CD4-positive, alpha-beta T cell treated with Interleukin-15 for 4 hours (primary cell): ENCODE results near the gene LIMA1.
"Not testable (repeated sequence)": the region's sequence is repeated elsewhere in the genome, so short reads cannot be mapped to it uniquely, and the experiment has no call there.

Experiments used
- DNase-seq: peaks from one replicate; pipeline ENCODE4 v3.0.0-alpha.2; 2020; ENCODE audit warnings: low spot score

The LIMA1 gene

GRCh38 chr12:50283229-50283923, at the start of gene LIMA1:
Gene LIMA1 (minus strand): TSS chr12:50283520. CDS start chr12:50248751, 34,769 bp downstream.
- peak; percentile 89 for DNase-seq

GRCh38 chr12:50331745-50332144, 48.4 kb upstream of the LIMA1 start:
- no peak for DNase-seq

GRCh38 chr12:50328664-50329063, 45.3 kb upstream of the LIMA1 start:
- not testable (repeated sequence) for DNase-seq

GRCh38 chr12:50326590-50327284, 43.4 kb upstream of the LIMA1 start:
- no peak for DNase-seq

- no peak for DNase-seq
Observed at GRCh38 chr12:50325890-50326391, 42.6 kb upstream of the LIMA1 start.

GRCh38 chr12:50324770-50325169, 41.5 kb upstream of the LIMA1 start:
- DNase-seq: not testable (repeated sequence)

- not testable (repeated sequence) for DNase-seq
Observed at GRCh38 chr12:50324077-50324476, 40.8 kb upstream of the LIMA1 start.

GRCh38 chr12:50322206-50322605, 38.9 kb upstream of the LIMA1 start:
- DNase-seq: no peak

- DNase-seq: no peak
Observed at GRCh38 chr12:50317203-50317602, 33.9 kb upstream of the LIMA1 start.

- no peak for DNase-seq
Observed at GRCh38 chr12:50315803-50316202, 32.5 kb upstream of the LIMA1 start.

- DNase-seq: no peak
Observed at GRCh38 chr12:50314636-50315312, 31.5 kb upstream of the LIMA1 start.

- not testable (repeated sequence) for DNase-seq
Observed at GRCh38 chr12:50313971-50314370, 30.7 kb upstream of the LIMA1 start.

GRCh38 chr12:50313256-50313931, 30.1 kb upstream of the LIMA1 start:
- no peak for DNase-seq

- DNase-seq: not testable (repeated sequence)
Observed at GRCh38 chr12:50311858-50312609, 28.7 kb upstream of the LIMA1 start.

GRCh38 chr12:50309950-50310349, 26.6 kb upstream of the LIMA1 start:
- no peak for DNase-seq

GRCh38 chr12:50302686-50303085, 19.4 kb upstream of the LIMA1 start:
- DNase-seq: no peak

- no peak for DNase-seq
Observed at GRCh38 chr12:50297996-50298395, 14.7 kb upstream of the LIMA1 start.

GRCh38 chr12:50297027-50297426, 13.7 kb upstream of the LIMA1 start:
- DNase-seq: no peak

GRCh38 chr12:50296554-50296953, 13.2 kb upstream of the LIMA1 start:
- no peak for DNase-seq

GRCh38 chr12:50291377-50291776, 8.1 kb upstream of the LIMA1 start:
- no peak for DNase-seq

- DNase-seq: not testable (repeated sequence)
Observed at GRCh38 chr12:50290692-50291091, 7.4 kb upstream of the LIMA1 start.
